ENCODE data around the gene CELF2. TPM values are rescaled to one million over a fixed set of nuclear protein-coding genes. Genes with fewer than 3 reads are reported as not detected.

The CELF2 gene
- total and polyA plus RNA-seq, 2 experiments from 2014 or later, result 14.4 to 26.5 TPM

DNA sequence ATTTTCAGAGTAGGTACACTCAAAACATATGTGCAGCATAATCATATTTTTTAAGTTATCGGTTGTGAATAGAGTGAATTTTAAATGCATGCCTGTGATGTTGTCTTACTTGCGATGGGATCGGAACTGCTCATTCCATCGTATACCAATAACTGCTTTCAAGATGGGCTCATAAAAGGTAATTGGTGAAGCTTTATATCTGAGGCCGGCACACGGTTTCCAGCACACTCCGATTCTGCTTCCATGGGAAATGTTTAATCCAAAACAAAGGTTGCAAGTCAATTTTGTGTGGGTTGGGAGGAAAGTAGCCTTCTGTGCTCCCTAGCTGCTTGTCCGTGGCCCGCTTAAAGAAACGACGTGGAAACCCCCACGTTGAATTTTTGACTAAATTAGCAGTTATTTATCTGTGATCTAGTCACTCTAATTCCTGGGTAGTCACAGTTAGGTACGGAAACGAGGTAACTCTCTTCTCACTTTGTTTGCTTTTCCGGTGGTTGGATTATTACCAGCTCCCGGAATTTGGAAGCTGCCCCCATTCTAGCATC, 10.1 kb upstream of the CELF2 start:
- WGBS, 2 experiments (ENCODE audit: low coverage in 1 of 2, low lambda C conversion rate in 2 of 2, missing lambda C conversion rate in 2 of 2), result 93 to 94% methylated on average over 16 of the region's 16 CpGs
- Histone ChIP-seq H3K9ac (no peak overlapping the region), H4K20me1 (ENCODE audit: insufficient read depth) (no peaks in the 10 kb centered on the region), H3F3A (ENCODE audit: insufficient read depth) (no peaks in the 10 kb centered on the region), H3K9me3 (ENCODE audit: low read depth) (no peaks in the 10 kb centered on the region), H3K9me2 (ENCODE audit: insufficient read depth) (no peaks in the 10 kb centered on the region), H3K36me3 (ENCODE audit: low read depth) (no peaks in the 10 kb centered on the region), H3K4me3 (no peak overlapping the region), H3K79me2 (ENCODE audit: insufficient read depth) (no peaks in the 10 kb centered on the region), H2AFZ (no peak overlapping the region), H3K4me2 (ENCODE audit: unreplicated experiment) (no peak overlapping the region), H3K4me1 (ENCODE audit: insufficient read depth) (peaks cover 8% of the 10 kb centered on the region; the same call in 1 of the 2 replicates), H3K27ac (no peak overlapping the region), H3K27me3 (replicated peaks; ENCODE audit: insufficient read depth) (no peaks in the 10 kb centered on the region)
- in situ Hi-C loops (cut with MboI), result no loop called here
- TF ChIP-seq EZH2 (IDR thresholded peaks at IDR 0.05; ENCODE audit: insufficient read depth, poor library complexity, severe bottlenecking) (no peak), EZH2phosphoT487 (IDR thresholded peaks at IDR 0.05; ENCODE audit: insufficient read depth, low read depth) (no peak)
- DNase-seq, result no peak

DNA sequence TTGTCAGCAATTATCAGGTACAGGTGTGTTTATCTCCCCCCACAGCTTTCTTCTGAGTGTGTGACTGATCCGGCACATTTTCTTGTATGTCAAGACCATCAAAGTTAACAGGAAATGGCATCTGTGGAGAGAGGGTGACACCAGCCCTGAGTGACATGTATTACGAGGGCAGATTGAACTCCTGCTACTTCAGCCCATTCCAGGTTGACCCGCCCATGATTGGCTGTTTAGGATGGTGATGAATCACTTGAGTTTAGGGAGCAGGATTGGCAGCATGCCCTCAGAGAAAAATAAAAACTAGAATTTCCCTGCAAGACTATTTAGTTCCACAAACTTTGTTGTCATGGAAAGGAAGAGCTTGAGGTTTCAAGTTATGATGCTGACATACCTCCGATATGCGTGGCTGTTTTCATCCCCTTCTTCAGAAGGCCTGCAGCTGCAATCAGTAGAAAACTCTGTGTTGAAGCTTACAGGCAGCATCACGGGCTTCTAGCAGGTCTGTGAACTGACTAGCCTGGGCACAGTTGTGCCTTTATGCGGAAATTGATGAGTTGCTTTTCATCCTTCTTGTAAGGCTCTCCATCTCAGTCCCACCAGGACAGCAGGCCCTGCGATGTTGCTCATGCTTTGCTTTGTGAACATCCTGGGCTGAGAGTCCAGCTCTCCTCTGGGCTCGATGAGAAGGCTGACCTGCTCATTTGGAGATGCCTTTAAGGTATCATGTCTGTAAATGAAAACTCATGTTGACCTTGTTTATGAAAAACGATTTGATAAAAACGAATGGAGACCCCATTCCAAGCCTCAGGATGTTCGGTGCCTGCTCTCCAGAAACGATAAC, 8.0 kb upstream of the CELF2 start:
- H3K4me3 ChIP-seq, result no peak overlapping the region
- H3K9ac ChIP-seq, result peak overlapping the region; percentile 35; the same call in 1 of the 2 replicates
- H3K4me1 ChIP-seq (ENCODE audit: insufficient read depth), result 0 out of 2 replicates have a peak, but pooled peaks cover 9% of the 10 kb centered on the region
- H3K36me3 ChIP-seq (ENCODE audit: low read depth), result no peaks in the 10 kb centered on the region
- no peaks in the 10 kb centered on the region for H3K9me2 ChIP-seq (ENCODE audit: insufficient read depth)
- WGBS, 2 experiments (ENCODE audit: low coverage in 1 of 2, low lambda C conversion rate in 2 of 2, missing lambda C conversion rate in 2 of 2), result 60 to 61% methylated on average over 13 of the region's 13 CpGs
- no peaks in the 10 kb centered on the region for H3K79me2 ChIP-seq (ENCODE audit: insufficient read depth)
- H3K27ac ChIP-seq, result no peak overlapping the region
- H3K27me3 ChIP-seq (replicated peaks; ENCODE audit: insufficient read depth), result no peaks in the 10 kb centered on the region
- no peak overlapping the region for H2AFZ ChIP-seq
- in situ Hi-C loops (cut with MboI), result no loop called here
- TF ChIP-seq EZH2 (IDR thresholded peaks at IDR 0.05; ENCODE audit: insufficient read depth, poor library complexity, severe bottlenecking), result no peak
- TF ChIP-seq EZH2phosphoT487 (IDR thresholded peaks at IDR 0.05; ENCODE audit: insufficient read depth, low read depth), result no peak
- H3K4me2 ChIP-seq (ENCODE audit: unreplicated experiment), result no peak overlapping the region
- H4K20me1 ChIP-seq (ENCODE audit: insufficient read depth), result no peaks in the 10 kb centered on the region
- no peaks in the 10 kb centered on the region for H3K9me3 ChIP-seq (ENCODE audit: low read depth)
- DNase-seq, result peak; percentile 79
- H3F3A ChIP-seq (ENCODE audit: insufficient read depth), result 0 out of 2 replicates have a peak, but pooled peaks cover 4% of the 10 kb centered on the region

DNA sequence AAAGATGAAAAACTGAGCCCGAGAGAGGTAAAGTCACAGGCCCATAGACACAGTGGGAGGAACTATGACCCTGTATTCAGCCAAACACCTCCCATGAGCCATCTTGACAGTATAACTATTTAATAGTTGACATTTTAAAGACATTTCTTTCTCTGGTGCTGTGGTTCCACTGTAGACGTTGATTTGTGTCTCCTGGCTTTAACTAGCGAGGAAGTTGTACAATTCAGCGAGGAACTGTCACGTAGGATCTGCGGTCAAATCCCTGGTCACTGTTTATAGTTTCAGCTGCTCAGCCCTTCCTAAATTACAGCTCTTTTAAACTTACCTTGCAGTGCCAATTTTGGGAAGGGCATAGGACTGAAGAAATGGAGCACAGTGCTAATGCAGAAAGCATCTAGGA, 7.1 kb upstream of the CELF2 start:
- Histone ChIP-seq H3K27ac (no peak overlapping the region), H3K27me3 (replicated peaks; ENCODE audit: insufficient read depth) (no peaks in the 10 kb centered on the region), H3F3A (ENCODE audit: insufficient read depth) (0 out of 2 replicates have a peak, but pooled peaks cover 4% of the 10 kb centered on the region), H3K4me2 (ENCODE audit: unreplicated experiment) (no peak overlapping the region), H3K4me1 (ENCODE audit: insufficient read depth) (0 out of 2 replicates have a peak, but pooled peaks cover 9% of the 10 kb centered on the region), H3K36me3 (ENCODE audit: low read depth) (no peaks in the 10 kb centered on the region), H3K9me2 (ENCODE audit: insufficient read depth) (no peaks in the 10 kb centered on the region), H3K9ac (no peak overlapping the region), H3K9me3 (ENCODE audit: low read depth) (no peaks in the 10 kb centered on the region), H3K4me3 (no peak overlapping the region), H4K20me1 (ENCODE audit: insufficient read depth) (no peaks in the 10 kb centered on the region), H3K79me2 (ENCODE audit: insufficient read depth) (no peaks in the 10 kb centered on the region), H2AFZ (no peak overlapping the region)
- no peak for DNase-seq
- 91 to 96% methylated on average over 6 of the region's 6 CpGs for WGBS, 2 experiments (ENCODE audit: low coverage in 1 of 2, low lambda C conversion rate in 2 of 2, missing lambda C conversion rate in 2 of 2)
- TF ChIP-seq EZH2 (IDR thresholded peaks at IDR 0.05; ENCODE audit: insufficient read depth, poor library complexity, severe bottlenecking) (no peak), EZH2phosphoT487 (IDR thresholded peaks at IDR 0.05; ENCODE audit: insufficient read depth, low read depth) (no peak)
- in situ Hi-C loops (cut with MboI), result no loop called here

DNA sequence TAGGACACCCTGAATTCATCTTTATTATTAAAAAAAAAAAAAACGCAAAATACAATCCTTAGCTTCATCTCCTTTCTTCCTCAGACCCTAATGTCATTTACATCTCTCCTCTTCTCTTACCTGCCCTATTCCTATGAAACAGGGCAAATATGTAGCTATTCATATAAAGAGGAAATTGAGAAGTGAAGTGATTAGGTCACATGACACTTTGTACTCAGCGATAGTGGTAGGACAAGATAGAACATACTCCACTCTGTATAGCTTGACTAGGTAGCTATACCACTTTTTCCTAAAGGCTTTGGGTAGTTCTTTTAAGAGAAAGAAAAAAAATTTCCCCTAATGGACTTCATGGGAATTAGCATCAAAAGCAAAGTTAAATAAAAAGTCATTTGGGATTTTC, 6.2 kb upstream of the CELF2 start:
- Histone ChIP-seq H3K27me3 (replicated peaks; ENCODE audit: insufficient read depth) (no peaks in the 10 kb centered on the region), H3K9me2 (ENCODE audit: insufficient read depth) (no peaks in the 10 kb centered on the region), H3K9ac (no peak overlapping the region), H3K4me1 (ENCODE audit: insufficient read depth) (0 out of 2 replicates have a peak, but pooled peaks cover 9% of the 10 kb centered on the region), H3K36me3 (ENCODE audit: low read depth) (no peaks in the 10 kb centered on the region), H4K20me1 (ENCODE audit: insufficient read depth) (no peaks in the 10 kb centered on the region), H3K79me2 (ENCODE audit: insufficient read depth) (no peaks in the 10 kb centered on the region), H3K27ac (no peak overlapping the region), H3F3A (ENCODE audit: insufficient read depth) (0 out of 2 replicates have a peak, but pooled peaks cover 4% of the 10 kb centered on the region), H3K4me2 (ENCODE audit: unreplicated experiment) (no peak overlapping the region), H2AFZ (no peak overlapping the region), H3K4me3 (no peak overlapping the region), H3K9me3 (ENCODE audit: low read depth) (no peaks in the 10 kb centered on the region)
- in situ Hi-C loops (cut with MboI), result no loop called here
- 94 to 96% methylated on average over 2 of the region's 2 CpGs for WGBS, 2 experiments (ENCODE audit: low coverage in 1 of 2, low lambda C conversion rate in 2 of 2, missing lambda C conversion rate in 2 of 2)
- DNase-seq, result no peak
- TF ChIP-seq EZH2phosphoT487 (IDR thresholded peaks at IDR 0.05; ENCODE audit: insufficient read depth, low read depth) (no peak), EZH2 (IDR thresholded peaks at IDR 0.05; ENCODE audit: insufficient read depth, poor library complexity, severe bottlenecking) (no peak)

Measured in GM23248 (cell line).